Left ventricle myocardium inferior (tissue), 1 donor: ENCODE results near the gene CHFR. TPM values are rescaled to one million over a fixed set of nuclear protein-coding genes. Genes with fewer than 3 reads are reported as not detected.

Experiments used
- DNase-seq: peaks from one replicate; pipeline ENCODE4 v3.0.0-alpha.2; 2020
- H3K27ac ChIP-seq: fragments of 200-600 bp; replicated peaks from 2 replicates; pipeline ENCODE4 v1.8.0; 2021
- H3K27me3 ChIP-seq: fragments of 200-600 bp; 2 replicates; pipeline ENCODE4 v1.8.0; 2021; ENCODE audit warnings: low read depth
- H3K36me3 ChIP-seq: fragments of 200-600 bp; 2 replicates; pipeline ENCODE4 v1.8.0; 2021
- H3K4me1 ChIP-seq: fragments of 200-600 bp; 2 replicates; pipeline ENCODE4 v1.8.0; 2021
- H3K4me3 ChIP-seq: fragments of 200-600 bp; 2 replicates; pipeline ENCODE4 v1.8.0; 2021; ENCODE audit warnings: mild to moderate bottlenecking, moderate library complexity
- H3K9me3 ChIP-seq: fragments of 200-600 bp; replicated peaks from 2 replicates; pipeline ENCODE4 v1.8.0; 2021
- intact Hi-C: fragments of 100-400 bp; cut with micrococcal nuclease; formaldehyde crosslinking; loops from one replicate; pipeline ENCODE4 v1.11.0; 2022
- total RNA-seq: library from RNA; stranded (reverse); fragmentation: NEBNext Ultra II Directional; extraction: Animal tissue kit (Norgen Biotek cat#: 25700); gene quantifications from one replicate; pipeline ENCODE4 v1.2.1, GENCODE V29; 2021
- TF ChIP-seq, protein P1 (sequence below): fragments of 200-600 bp; IDR thresholded peaks from 2 replicates; pipeline ENCODE4 v1.8.0; 2021; ENCODE audit warnings: antibody characterized with exemption, mild to moderate bottlenecking, borderline replicate concordance
- donor health status: DM: no; HTN: yes; CAD: no; lungs with severe emphysema.

CHFR gene
- total RNA-seq, 1 donor from 2014 or later: 14.4 TPM

GRCh38 chr12:132786192-132786591 lies 101.2 kb downstream of the CHFR start:
- H3K9me3 ChIP-seq: no peaks in the 10 kb centered on the region
- TF ChIP-seq, protein P1, sequence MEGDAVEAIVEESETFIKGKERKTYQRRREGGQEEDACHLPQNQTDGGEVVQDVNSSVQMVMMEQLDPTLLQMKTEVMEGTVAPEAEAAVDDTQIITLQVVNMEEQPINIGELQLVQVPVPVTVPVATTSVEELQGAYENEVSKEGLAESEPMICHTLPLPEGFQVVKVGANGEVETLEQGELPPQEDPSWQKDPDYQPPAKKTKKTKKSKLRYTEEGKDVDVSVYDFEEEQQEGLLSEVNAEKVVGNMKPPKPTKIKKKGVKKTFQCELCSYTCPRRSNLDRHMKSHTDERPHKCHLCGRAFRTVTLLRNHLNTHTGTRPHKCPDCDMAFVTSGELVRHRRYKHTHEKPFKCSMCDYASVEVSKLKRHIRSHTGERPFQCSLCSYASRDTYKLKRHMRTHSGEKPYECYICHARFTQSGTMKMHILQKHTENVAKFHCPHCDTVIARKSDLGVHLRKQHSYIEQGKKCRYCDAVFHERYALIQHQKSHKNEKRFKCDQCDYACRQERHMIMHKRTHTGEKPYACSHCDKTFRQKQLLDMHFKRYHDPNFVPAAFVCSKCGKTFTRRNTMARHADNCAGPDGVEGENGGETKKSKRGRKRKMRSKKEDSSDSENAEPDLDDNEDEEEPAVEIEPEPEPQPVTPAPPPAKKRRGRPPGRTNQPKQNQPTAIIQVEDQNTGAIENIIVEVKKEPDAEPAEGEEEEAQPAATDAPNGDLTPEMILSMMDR: no peak
- no peaks in the 10 kb centered on the region for H3K4me1 ChIP-seq
- no peak overlapping the region for H3K4me3 ChIP-seq
- no peak for DNase-seq
- H3K36me3 ChIP-seq: peaks cover 87% of the 10 kb centered on the region
- H3K27me3 ChIP-seq: no peaks in the 10 kb centered on the region
- intact Hi-C loops: no loop called here
- H3K27ac ChIP-seq: no peak overlapping the region

- Histone ChIP-seq H3K36me3 (peaks cover 89% of the 10 kb centered on the region), H3K4me1 (no peaks in the 10 kb centered on the region), H3K9me3 (no peaks in the 10 kb centered on the region), H3K27ac (no peak overlapping the region), H3K27me3 (no peaks in the 10 kb centered on the region), H3K4me3 (no peak overlapping the region)
- intact Hi-C loops: no loop called here
- TF ChIP-seq, protein P1: no peak
- no peak for DNase-seq
Observed at GRCh38 chr12:132784580-132784979, 102.8 kb downstream of the CHFR start.

- Histone ChIP-seq H3K36me3 (peaks cover 89% of the 10 kb centered on the region), H3K4me3 (no peak overlapping the region), H3K9me3 (no peaks in the 10 kb centered on the region), H3K27ac (no peak overlapping the region), H3K27me3 (no peaks in the 10 kb centered on the region), H3K4me1 (no peaks in the 10 kb centered on the region)
- intact Hi-C loops: no loop called here
- TF ChIP-seq, protein P1: no peak
- peak; percentile 36 for DNase-seq
Observed at GRCh38 chr12:132783917-132784531, 103.4 kb downstream of the CHFR start.

Other genes with a start within 250 kb of the CHFR start
- gene POLE, start 200.3 kb downstream of the CHFR start, total RNA-seq: 9.0 TPM
- 42.3 TPM for gene PXMP2, start 200.0 kb downstream of the CHFR start, total RNA-seq
- gene PGAM5, start 176.8 kb downstream of the CHFR start, total RNA-seq: 27.3 TPM
- 21.2 TPM for gene ANKLE2, start 125.8 kb downstream of the CHFR start, total RNA-seq
- 33.0 TPM for gene GOLGA3, start 58.7 kb downstream of the CHFR start, total RNA-seq
- gene ZNF605, start 68.7 kb upstream of the CHFR start, total RNA-seq: 12.9 TPM
- 3.1 TPM for gene ZNF26, start 98.8 kb upstream of the CHFR start, total RNA-seq
- gene ZNF84, start 149.9 kb upstream of the CHFR start, total RNA-seq: 18.7 TPM
- 6.7 TPM for gene ZNF140, start 193.3 kb upstream of the CHFR start, total RNA-seq
- gene ZNF891, start 242.7 kb upstream of the CHFR start, total RNA-seq: 1.1 TPM
- gene ZNF10, start 243.0 kb upstream of the CHFR start, total RNA-seq: 5.6 TPM